Dedifferentiated amniotic fluid mesenchymal stem cell (primary cell): ENCODE data around the gene MRTFB.
A peak's percentile ranks its signal among the peaks of the same experiment; 100 is the strongest.
"Not testable (repeated sequence)": the region's sequence is repeated elsewhere in the genome, so short reads cannot be mapped to it uniquely, and the experiment has no call there.

Source experiments
- DNase-seq: peaks from one replicate; pipeline ENCODE4 v3.0.0-alpha.2; 2016; ENCODE audit errors: extremely low spot score

The MRTFB gene

DNA sequence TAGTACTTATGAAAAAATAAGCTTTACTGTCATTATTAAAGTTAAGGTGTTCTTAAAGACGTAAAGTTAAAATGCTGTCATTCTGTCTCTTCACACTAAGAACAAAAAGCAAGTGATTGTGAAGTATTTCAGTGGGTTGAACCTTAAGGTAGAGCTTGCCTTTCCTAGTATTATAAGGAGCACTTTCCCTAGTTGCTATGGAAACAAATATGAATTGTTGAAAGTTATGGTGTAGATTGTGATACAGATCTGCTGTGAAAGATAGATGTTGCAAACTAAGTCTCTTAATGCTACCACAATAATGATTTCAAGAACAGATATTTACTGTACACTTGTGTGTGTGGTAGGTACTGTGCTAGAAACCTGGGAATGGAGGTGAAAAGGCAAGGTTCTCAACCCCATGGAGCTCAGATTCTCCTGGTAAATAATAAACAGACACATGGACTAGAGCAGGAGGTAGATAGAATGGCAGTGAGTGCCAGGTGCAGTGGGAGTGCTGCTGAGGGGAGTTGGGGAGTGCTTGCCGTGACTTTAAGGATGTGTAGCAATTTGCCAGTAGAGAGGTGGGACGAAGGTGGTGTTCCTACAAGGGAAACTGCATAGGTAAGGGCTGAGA lies 34.7 kb downstream of the MRTFB start:
- peak; percentile 9 for DNase-seq

GRCh38 chr16:14106457-14106856 lies 35.3 kb downstream of the MRTFB start:
- DNase-seq: peak; percentile 14

DNA sequence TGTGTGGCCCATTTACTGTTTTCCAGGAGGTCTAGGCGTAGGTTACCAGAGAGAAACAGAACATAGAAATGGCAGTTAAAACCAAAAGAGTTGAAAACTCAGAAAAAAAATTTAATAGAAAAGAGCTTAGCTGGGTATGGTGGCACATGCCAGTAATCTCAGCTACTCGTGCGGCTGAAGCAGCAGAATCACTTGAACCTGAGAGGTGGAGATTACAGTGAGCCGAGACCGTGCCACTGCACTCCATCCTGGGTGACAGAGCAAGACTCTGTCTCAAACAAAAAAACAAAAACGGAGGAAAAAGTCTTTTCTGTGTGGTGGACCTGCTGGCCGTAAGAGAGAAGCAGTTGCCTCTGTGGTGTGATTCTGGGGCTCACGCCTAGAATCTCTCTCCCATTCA lies 35.8 kb downstream of the MRTFB start:
- DNase-seq: no peak

- no peak for DNase-seq
Observed at GRCh38 chr16:14109077-14109775, 38.1 kb downstream of the MRTFB start.

DNA sequence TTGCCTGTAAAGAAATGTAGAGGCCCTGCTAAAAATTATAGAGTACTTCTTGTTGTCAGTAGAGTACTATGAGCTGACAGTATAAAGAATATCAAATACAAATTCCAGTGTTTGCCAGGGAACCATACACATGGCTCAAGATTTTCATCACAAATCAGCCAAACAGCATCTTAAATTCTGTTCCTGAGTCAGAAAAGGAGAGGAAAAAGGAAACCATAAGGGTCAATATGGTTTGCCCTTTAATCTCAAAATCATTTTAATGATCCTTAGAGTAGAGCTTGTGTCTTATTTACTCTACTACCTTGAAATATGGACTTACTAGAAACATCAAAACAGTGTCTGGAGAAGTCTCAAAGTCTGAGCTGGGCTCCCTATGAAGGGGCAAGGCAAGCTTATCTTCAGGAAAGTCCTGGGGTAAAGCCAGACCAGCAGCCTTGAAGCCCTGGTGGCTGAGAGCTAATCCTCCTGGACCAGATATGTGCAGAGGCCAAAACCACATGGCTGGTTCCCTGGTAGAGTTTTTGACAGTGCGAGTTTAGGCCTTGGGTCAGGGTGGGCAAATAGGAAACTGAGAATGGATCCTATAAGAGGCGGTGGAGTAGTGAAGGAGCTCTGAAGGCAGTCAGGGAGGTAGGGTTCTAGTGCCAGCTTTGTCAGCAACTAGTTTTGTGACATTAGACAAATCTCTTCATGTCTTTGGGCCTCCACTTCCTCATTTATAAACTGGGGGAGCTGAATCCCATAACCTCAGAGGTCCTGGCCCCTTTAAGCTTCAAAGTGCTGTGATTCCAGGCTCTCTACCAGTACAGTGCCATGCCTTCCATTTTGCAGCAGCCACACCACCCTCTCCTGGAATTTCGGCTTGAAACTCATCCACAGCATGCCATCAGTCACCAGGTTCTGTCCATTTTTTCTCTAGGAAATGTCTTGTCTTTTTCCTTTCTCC lies 38.9 kb downstream of the MRTFB start:
- DNase-seq: peak; percentile 5

- DNase-seq: no peak
Observed at GRCh38 chr16:14110728-14111251, 39.7 kb downstream of the MRTFB start.

DNA sequence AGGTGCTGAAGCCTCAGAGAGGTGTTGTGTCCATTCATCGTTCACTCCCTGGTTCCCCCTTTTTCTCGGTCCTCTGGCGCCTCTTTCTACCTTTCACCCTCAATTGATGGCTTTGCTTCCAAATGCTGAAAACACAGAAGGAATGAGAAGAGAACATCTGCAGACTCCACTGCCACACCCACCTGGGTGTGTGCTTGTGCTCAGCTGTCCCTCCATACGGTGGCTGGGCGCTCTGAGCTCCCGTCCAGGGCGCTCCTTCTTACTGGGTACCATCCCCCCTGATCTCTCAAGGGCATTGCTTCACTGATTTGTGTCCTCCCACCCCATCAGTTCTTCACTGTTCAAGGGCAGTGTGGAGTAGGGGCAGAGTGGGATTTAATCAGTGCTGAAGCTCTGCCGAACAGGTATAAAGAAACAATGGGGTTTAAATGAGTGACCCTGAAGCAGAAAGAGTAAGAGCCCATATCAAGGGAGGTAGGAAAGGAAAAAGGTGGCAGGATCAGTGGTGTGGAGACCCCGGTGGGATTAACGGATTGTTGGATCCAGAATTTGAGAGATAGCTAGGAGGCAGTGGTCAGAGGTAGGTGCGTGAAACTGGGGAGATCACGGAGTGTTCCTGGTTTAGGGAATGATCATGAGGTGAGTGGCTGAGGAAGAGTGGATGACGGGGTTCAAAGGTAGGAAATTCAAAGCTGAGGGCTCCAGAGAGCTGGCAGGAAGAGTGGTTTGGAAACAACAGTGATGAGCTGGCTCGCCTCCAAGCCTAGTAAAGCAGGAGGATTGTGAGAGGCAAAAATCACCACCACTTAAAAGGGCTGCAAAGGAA lies 40.8 kb downstream of the MRTFB start:
- peak; percentile 8 for DNase-seq

DNA sequence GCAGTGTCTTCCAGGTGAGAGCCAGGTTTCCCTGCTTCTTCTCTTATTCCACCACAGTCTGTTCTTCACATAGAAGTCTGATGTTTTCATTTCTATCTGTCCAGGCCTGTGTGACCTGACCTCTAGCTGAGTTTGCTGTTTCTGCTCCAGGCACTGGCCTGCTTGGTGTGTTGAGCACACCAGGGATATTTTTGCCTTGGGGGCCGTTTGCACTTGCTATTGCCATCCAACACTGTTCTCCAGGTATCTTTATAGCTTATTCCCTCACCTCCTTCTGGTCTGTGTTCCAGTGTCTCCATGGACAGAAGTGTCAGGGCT lies 41.4 kb downstream of the MRTFB start:
- DNase-seq: peak; percentile 0

DNA sequence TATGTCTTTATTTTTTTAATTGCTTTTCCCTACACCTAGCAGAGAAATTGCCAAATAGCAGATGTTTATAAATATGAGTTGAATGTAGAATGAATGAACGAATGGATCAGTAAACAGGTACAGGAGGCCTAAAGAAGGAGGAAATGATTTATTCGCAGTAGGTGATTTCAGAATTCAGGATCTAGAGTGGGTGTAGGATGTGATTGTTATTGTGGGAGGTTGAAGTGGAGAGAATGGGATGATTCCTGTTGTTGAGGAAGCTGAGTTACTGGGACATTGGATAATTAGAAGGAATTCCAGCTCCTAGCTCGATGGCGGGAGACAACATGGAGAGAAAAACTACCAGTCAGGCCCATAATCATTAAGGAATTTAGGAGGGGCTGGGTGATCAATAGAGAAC lies 42.2 kb downstream of the MRTFB start:
- DNase-seq: no peak

- no peak for DNase-seq
Observed at GRCh38 chr16:14117051-14117450, 45.9 kb downstream of the MRTFB start.

- peak; percentile 9 for DNase-seq
Observed at GRCh38 chr16:14119799-14120198, 48.7 kb downstream of the MRTFB start.

- DNase-seq: no peak
Observed at GRCh38 chr16:14120335-14120734, 49.2 kb downstream of the MRTFB start.

- DNase-seq: no peak
Observed at GRCh38 chr16:14121142-14121541, 50.0 kb downstream of the MRTFB start.

GRCh38 chr16:14121872-14122271 lies 50.8 kb downstream of the MRTFB start:
- no peak for DNase-seq

DNA sequence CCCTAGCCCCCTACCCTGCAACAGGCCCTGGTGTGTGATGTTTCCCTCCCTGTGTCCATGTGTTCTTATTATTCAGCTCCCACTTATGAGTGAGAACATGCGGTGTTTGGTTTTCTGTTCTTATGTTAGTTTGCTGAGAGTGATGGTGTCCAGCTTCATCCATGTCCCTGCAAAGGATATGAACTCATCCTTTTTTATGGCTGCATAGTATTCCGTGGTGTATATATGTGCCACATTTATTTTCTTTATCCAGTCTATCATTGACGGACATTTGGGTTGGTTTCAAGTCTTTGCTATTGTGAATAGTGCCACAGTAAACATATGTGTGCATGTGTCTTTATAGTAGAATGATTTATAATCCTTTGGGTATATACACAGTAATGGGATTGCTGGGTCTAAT lies 51.3 kb downstream of the MRTFB start:
- not testable (repeated sequence) for DNase-seq

DNA sequence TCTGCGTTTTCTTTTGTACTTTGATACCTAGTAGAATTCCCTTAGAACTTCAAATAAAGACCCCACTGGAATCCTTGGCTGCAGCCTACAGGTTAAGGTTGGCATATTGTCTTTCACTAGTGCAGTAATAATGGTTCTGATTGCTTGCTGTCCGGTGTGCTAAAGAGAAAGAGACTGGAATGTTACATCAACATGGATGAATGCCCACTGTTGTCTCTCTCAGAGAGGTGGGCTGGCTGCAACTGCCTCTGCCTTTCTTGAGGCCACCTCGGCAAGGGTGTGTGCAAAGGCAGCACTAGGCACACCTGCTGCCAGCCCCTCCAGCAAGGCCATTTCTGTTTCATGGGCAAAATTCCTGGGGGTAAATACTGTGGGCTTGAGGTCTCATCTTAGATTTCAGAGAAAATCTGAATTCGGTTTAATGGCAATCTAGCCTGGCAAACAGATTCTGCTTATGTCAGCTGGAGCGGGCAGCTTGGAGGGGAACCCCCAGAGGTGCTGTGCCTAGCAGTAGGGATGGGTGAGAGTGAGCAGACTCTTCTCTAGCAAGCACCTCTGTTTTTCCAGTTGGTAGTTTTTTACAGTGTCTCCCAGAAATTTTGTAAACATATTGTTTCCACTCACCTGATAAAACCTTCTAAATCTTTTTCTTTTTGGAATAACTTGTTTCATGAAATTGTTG lies 54.0 kb downstream of the MRTFB start:
- peak; percentile 11 for DNase-seq

DNA sequence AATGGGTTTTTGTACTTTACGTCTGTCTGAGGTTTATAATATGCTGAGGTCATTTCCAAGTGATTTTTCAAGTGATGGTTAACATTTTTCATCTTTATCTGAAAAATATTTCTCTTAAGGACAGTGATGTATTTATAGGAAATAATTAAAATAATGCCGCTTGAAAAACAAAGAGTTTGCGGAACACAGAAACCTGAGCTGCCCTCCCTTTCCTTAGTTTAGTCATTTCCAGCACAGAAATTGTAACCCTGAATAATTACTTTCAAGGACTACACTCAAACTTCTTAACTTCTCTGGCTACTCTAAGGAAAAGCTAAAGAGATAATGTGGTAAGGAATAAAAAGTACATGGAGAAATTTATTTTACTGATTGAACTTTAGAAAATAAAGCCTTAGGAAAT lies 54.6 kb downstream of the MRTFB start:
- DNase-seq: peak; percentile 11

DNA sequence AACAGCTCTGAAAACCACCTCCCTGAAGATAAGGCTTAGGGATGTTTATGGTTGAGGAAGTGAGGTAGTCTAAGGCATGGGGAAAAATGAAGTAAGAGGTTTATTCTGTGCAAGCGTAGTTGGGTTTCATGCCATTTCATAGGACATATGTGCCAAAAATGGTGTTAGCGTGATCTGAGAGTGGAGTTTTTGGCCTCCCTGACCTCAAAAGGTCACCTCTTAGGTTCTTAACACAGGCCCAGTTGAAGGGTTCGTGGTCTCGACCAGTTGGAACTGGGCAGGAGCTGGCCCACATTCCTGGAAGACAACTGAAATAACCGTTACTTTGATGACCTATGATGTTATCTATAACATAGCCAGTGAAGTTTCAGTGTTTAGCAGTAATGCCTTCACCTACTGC lies 57.0 kb downstream of the MRTFB start:
- DNase-seq: peak; percentile 12

- DNase-seq: peak; percentile 12
Observed at GRCh38 chr16:14129502-14129901, 58.4 kb downstream of the MRTFB start.

DNA sequence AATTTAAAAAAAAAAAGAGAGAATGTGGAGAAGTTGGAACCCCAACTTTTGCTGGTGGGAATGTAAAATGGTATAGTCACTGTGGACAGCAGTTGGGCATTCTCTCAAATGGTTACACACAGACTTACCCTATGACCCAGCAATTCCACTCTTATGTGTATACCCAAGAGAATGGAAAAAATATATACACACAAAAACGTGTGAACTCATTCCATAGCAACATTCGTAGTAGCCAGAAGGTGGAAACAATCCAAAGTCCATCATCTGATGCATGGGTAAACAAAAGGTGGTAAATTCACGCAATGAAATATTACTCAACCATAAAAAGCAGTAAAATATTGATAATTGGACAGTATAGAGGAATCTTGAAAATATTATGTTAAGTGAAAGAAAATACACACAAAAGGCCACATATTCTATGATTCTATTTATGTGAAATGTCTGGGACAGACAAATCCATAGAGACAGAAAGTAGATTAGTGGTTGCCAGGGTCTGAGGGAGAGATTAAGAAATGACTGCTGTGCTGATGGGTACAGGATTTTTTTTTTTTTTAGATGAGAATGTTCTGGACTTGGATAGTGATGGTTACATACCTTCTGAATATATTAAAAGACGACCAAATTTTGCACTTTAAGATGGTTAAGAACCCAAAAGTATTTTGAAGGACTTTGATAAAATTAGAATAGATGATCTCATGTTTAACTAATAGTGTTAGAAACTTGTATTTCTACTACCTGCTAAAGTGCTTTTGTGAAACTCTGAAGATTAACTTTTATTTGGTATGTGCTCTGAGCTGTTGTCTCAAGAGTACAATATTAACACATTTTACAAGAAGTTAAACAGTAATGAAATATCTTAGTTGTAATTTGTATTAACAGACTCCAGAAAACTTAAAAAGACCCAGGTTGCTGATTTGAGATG lies 60.9 kb downstream of the MRTFB start:
- peak; percentile 9 for DNase-seq
